Heart left ventricle (tissue), 16 donors: Measurements from ENCODE around the gene MSMP. TPM values are rescaled to one million over a fixed set of nuclear protein-coding genes. Genes with fewer than 3 reads are reported as not detected.

Experiments used
- ATAC-seq, 4 donors: fragments of 200-7000 bp; cut with Tn5 transposase; one replicate each; pipeline ENCODE4 v1.9.1; 2020 to 2022; ENCODE audit warnings: moderate library complexity in 4 of 4, mild to moderate bottlenecking in 3 of 4, moderate number of reproducible peaks in 1 of 4
- DNase-seq, 5 donors: peaks; one replicate each; pipeline ENCODE4 v3.0.0-alpha.2; 2020
- H3K27ac ChIP-seq, 12 donors: fragments of 200-600 bp; sonication (generic) in 4 of 12; one replicate each; pipeline versions ENCODE4 v1.5.0 to v1.8.0; 2016 to 2022; ENCODE audit warnings: mild to moderate bottlenecking in 2 of 12
- H3K27me3 ChIP-seq, 9 donors: fragments of 200-600 bp; sonication (generic) in 2 of 9; one replicate each; pipeline versions ENCODE4 v1.5.1 to v1.8.0; 2016 to 2022; ENCODE audit warnings: mild to moderate bottlenecking in 3 of 9
- H3K36me3 ChIP-seq, 9 donors: fragments of 200-600 bp; sonication (generic) in 2 of 9; one replicate each; pipeline versions ENCODE4 v1.5.0 to v1.8.0; 2018 to 2022; ENCODE audit warnings: mild to moderate bottlenecking in 2 of 9
- H3K4me1 ChIP-seq, 12 donors: fragments of 200-600 bp; sonication (generic) in 4 of 12; one replicate each; pipeline versions ENCODE4 v1.5.0 to v1.8.0; 2016 to 2022; ENCODE audit warnings: mild to moderate bottlenecking in 3 of 12
- H3K4me3 ChIP-seq, 12 donors: fragments of 200-600 bp; sonication (generic) in 4 of 12; one replicate each; pipeline versions ENCODE4 v1.5.0 to v1.8.0; 2017 to 2022; ENCODE audit warnings: mild to moderate bottlenecking in 9 of 12, moderate library complexity in 4 of 12
- H3K9me3 ChIP-seq, 12 donors: fragments of 200-600 bp; sonication (generic) in 4 of 12; one replicate each; pipeline versions ENCODE4 v1.5.0 to v1.8.0; 2016 to 2022; ENCODE audit warnings: mild to moderate bottlenecking in 1 of 12
- POLR2A ChIP-seq, 2 donors: fragments of 450-650 bp; IDR thresholded peaks; one replicate each; pipeline ENCODE4 v1.6.1; 2017; ENCODE audit warnings: antibody characterized with exemption in 2 of 2, mild to moderate bottlenecking in 2 of 2, moderate library complexity in 2 of 2
- WGBS, 4 donors: extraction: QIAGEN DNeasy Blood & Tissue Kit in 2 of 4; methylation state at CpG; one replicate each; pipeline versions ENCODE4 v1.1.5 to v1.1.7; 2013 to 2018; 5-methylcytosine and 5-hydroxymethylcytosine counted together
- intact Hi-C, 10 donors: fragments of 100-400 bp; cut with DNase I; formaldehyde crosslinking; loops; one replicate each; pipeline versions ENCODE4 v1.11.1 to v1.14.2; 2022
- polyA plus RNA-seq, 2 donors: library from polyadenylated mRNA; stranded (reverse); fragments of 200-250 nt; gene quantifications; one replicate each; pipeline ENCODE4 v1.2.3, GENCODE V29; 2013
- total RNA-seq, 9 donors: library from RNA; depleted of rRNA in 2 of 9; stranded (reverse); fragments of >200 nt in 2 of 9; fragmentation: NEBNext Ultra II Directional in 3 of 9; extraction: Animal tissue kit (Norgen Biotek cat#: 25700) in 3 of 9; gene quantifications; one replicate each; pipeline versions ENCODE4 v1.1.0 to v1.2.4, GENCODE V29; 2016 to 2023
- TF ChIP-seq, protein P1 (sequence below), 12 donors: fragments of 200-600 bp; sonication (generic) in 4 of 12; IDR thresholded peaks; one replicate each; pipeline versions ENCODE4 v1.5.0 to v1.8.0; 2018 to 2022; ENCODE audit warnings: antibody characterized with exemption in 12 of 12, mild to moderate bottlenecking in 5 of 12
- donor health status: ischemic (EF 13 %, LVEDD 7.1; RV severe dilation, severe dysfunction).
- donor health status: healthy with polysubstance abuse.
- donor health status: DM: no; HTN: yes; CAD: no.
- donor health status: DM: no; HTN: no; CAD: no.
- donor health status: ischemic (EF 25% LVEDD 6.9; RV normal size, moderate dysfunction).
- donor health status: ischemic (EF 25% LVEDD 5.7; RV mildly dilated, moderate dysfunction).
- donor health status: healthy.
- donor health status: DM: yes; HTN: yes; CAD: no.
- donor health status: ischemic (EF 35%, LVEDD 5.7; RV mildly dilated, moderate dysfunction).
- donor health status: nonischemic (EF 11% LVEDD 7.7; RV severe dilation, severe dysfunction).
- donor health status: DM: yes; HTN: yes; CAD: no.
- donor health status: PGD.
- donor health status: ischemic (EF 29% LVEDD 5.4; RV normal size, mild dysfunction).
- donor health status: nonischemic (EF 23%, LVEDD 6.1; RV moderate dilation, normal function).

MSMP gene
- total and polyA plus RNA-seq, 11 donors, result 0.26 TPM; not detected in 10

- Histone ChIP-seq H3K9me3 (no peaks in the 10 kb centered on the region), H3K36me3 (peaks cover 14 to 100% (median 98%) of the 10 kb centered on the region in 9 donors), H3K27me3 (no peaks in the 10 kb centered on the region), H3K4me3 (no peak overlapping the region), H3K27ac (peak overlapping the region in 1 of 12 donors; percentile 3), H3K4me1 (peaks cover 0 to 11% (median 0%) of the 10 kb centered on the region in 12 donors)
- DNase-seq (no peak), ATAC-seq (peak in 1 of 4 donors; percentile 28)
- TF ChIP-seq, protein P1, sequence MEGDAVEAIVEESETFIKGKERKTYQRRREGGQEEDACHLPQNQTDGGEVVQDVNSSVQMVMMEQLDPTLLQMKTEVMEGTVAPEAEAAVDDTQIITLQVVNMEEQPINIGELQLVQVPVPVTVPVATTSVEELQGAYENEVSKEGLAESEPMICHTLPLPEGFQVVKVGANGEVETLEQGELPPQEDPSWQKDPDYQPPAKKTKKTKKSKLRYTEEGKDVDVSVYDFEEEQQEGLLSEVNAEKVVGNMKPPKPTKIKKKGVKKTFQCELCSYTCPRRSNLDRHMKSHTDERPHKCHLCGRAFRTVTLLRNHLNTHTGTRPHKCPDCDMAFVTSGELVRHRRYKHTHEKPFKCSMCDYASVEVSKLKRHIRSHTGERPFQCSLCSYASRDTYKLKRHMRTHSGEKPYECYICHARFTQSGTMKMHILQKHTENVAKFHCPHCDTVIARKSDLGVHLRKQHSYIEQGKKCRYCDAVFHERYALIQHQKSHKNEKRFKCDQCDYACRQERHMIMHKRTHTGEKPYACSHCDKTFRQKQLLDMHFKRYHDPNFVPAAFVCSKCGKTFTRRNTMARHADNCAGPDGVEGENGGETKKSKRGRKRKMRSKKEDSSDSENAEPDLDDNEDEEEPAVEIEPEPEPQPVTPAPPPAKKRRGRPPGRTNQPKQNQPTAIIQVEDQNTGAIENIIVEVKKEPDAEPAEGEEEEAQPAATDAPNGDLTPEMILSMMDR (IDR thresholded peaks at IDR 0.05), result no peak
- no peak for TF ChIP-seq POLR2A (IDR thresholded peaks at IDR 0.05)
- intact Hi-C loops, result loop anchor here in 1 of 10 donors (5.0 kb wide), 1 partner anchor 34 kb away; no protein-coding TSS in a partner anchor
- 86 to 92% (median 90%) methylated on average over 20 to 21 of the region's 21 CpGs for WGBS, 4 donors
These were observed 42.3 kb downstream of the MSMP start for GRCh38 chr9:35711501-35712428.

- ATAC-seq (peak in 2 of 4 donors; percentile 13 to 25), DNase-seq (no peak)
- Histone ChIP-seq H3K9me3 (no peaks in the 10 kb centered on the region), H3K36me3 (peaks cover 9 to 100% (median 98%) of the 10 kb centered on the region in 9 donors), H3K4me1 (peaks cover 0 to 11% (median 0%) of the 10 kb centered on the region in 12 donors), H3K4me3 (no peak overlapping the region), H3K27ac (no peak overlapping the region), H3K27me3 (no peaks in the 10 kb centered on the region)
- 56 to 69% (median 65%) methylated on average over 7 of the region's 7 CpGs for WGBS, 4 donors
- TF ChIP-seq POLR2A (IDR thresholded peaks at IDR 0.05), result no peak
- TF ChIP-seq, protein P1 (IDR thresholded peaks at IDR 0.05), result no peak
- intact Hi-C loops, result loop anchor here in 1 of 10 donors (5.0 kb wide), 1 partner anchor 34 kb away; no protein-coding TSS in a partner anchor
These were observed 43.1 kb downstream of the MSMP start for GRCh38 chr9:35710818-35711500.

DNA sequence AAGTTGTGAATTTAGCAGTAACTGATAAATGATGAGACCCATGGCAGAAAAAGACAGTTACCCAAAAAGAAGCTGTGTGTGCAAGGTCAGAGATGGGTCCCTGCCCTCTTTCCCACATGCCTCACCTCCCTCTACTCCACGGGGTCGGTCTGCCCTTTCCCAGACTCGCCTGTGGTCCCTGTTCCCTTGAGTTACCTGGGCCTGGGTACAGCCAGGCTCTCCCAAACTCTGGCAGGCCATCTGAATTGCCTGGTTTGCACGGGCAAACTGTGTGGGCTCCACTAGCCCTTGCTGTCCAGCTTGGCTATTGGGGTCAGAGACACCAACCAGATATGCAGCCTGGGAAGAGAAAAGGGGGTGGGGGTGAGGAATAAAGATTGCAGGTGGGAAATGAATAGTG, 45.9 kb downstream of the MSMP start:
- Histone ChIP-seq H3K27me3 (no peaks in the 10 kb centered on the region), H3K4me1 (peaks cover 0 to 19% (median 0%) of the 10 kb centered on the region in 12 donors), H3K9me3 (no peaks in the 10 kb centered on the region), H3K27ac (no peak overlapping the region), H3K4me3 (no peak overlapping the region), H3K36me3 (peaks cover 13 to 100% (median 98%) of the 10 kb centered on the region in 9 donors)
- no peak for ATAC-seq
- WGBS, 4 donors, result 89 to 96% (median 92%) methylated on average over 4 of the region's 4 CpGs
- peak in 1 of 5 donors; percentile 15 for DNase-seq
- no peak for TF ChIP-seq POLR2A (IDR thresholded peaks at IDR 0.05)
- TF ChIP-seq, protein P1 (IDR thresholded peaks at IDR 0.05), result no peak
- intact Hi-C loops, result loop anchor here in 1 of 10 donors (5.0 kb wide), 1 partner anchor 46 kb away; no protein-coding TSS in a partner anchor
